Activated CD8-positive, alpha-beta T cell treated with anti-CD3 and anti-CD28 coated beads for 36 hours (primary cell): ENCODE results near the gene NCOA7. TPM values are rescaled to one million over a fixed set of nuclear protein-coding genes. Genes with fewer than 3 reads are reported as not detected.

ENCODE experiments used
- ATAC-seq: fragments of 200-7000 bp; cut with Tn5 transposase; one replicate; pipeline ENCODE4 v1.10.0; 2021; ENCODE audit warnings: mild to moderate bottlenecking, moderate library complexity
- CTCF ChIA-PET: fragments of 350-600 bp; sonication (Branson Sonifier 250); formaldehyde crosslinking; loops from one replicate; lab custom pipeline; 2021; ENCODE audit warnings: antibody characterized with exemption; lab: Charles Lee
- POLR2A ChIA-PET: fragments of 350-600 bp; sonication (Branson Sonifier 250); formaldehyde crosslinking; loops from one replicate; lab custom pipeline; 2021; ENCODE audit warnings: antibody characterized with exemption; lab: Charles Lee
- DNase-seq: peaks from one replicate; pipeline ENCODE4 v3.0.0-alpha.2; 2020
- H3K27ac Mint-ChIP-seq: one replicate; pipeline ENCODE4 v1.8.0; 2021; ENCODE audit warnings: mild to moderate bottlenecking, mixed read lengths
- H3K27me3 Mint-ChIP-seq: one replicate; pipeline ENCODE4 v1.8.0; 2021; ENCODE audit warnings: mixed read lengths
- H3K36me3 Mint-ChIP-seq: one replicate; pipeline ENCODE4 v1.8.0; 2021; ENCODE audit warnings: low read depth, mixed read lengths
- H3K4me1 Mint-ChIP-seq: one replicate; pipeline ENCODE4 v1.8.0; 2021; ENCODE audit warnings: low read depth, mixed read lengths
- H3K4me3 Mint-ChIP-seq: one replicate; pipeline ENCODE4 v1.8.0; 2021; ENCODE audit warnings: mild to moderate bottlenecking, moderate library complexity, mixed read lengths
- H3K9me3 Mint-ChIP-seq: one replicate; pipeline ENCODE4 v1.8.0; 2021; ENCODE audit warnings: mixed read lengths
- CTCF ChIP-seq: fragments of 200-600 bp; IDR thresholded peaks from one replicate; pipeline ENCODE4 v1.8.0; 2022; ENCODE audit warnings: antibody characterized with exemption, mild to moderate bottlenecking
- intact Hi-C: fragments of 100-400 bp; cut with micrococcal nuclease; formaldehyde crosslinking; loops from one replicate; pipeline ENCODE4 v1.10.0; 2022
- total RNA-seq, 2 experiments: library from RNA; stranded (reverse); gene quantifications; one replicate each; pipeline ENCODE4 v1.2.3, GENCODE V29; 2021

The NCOA7 gene
- total RNA-seq, 2 experiments from 2014 or later = 43.4 to 44.9 TPM

GRCh38 chr6:125859727-125860126 lies 69.0 kb downstream of the NCOA7 start:
- peaks cover 11% of the 10 kb centered on the region for H3K36me3 Mint-ChIP-seq

GRCh38 chr6:125863023-125863422 lies 72.3 kb downstream of the NCOA7 start:
- H3K9me3 Mint-ChIP-seq = no peaks in the 10 kb centered on the region
- ChIA-PET POLR2A (no interaction called here), CTCF (interaction anchor here (0.9 to 2.3 kb wide), 4 partner anchors 26 to 111 kb away, joined by 3 to 8 read pairs (median 4); partner anchors contain the start of gene NCOA7)
- H3K4me1 Mint-ChIP-seq = peaks cover 5% of the 10 kb centered on the region
- peaks cover 2% of the 10 kb centered on the region for H3K36me3 Mint-ChIP-seq
- no peak overlapping the region for H3K4me3 Mint-ChIP-seq
- H3K27me3 Mint-ChIP-seq = no peaks in the 10 kb centered on the region
- ATAC-seq (no peak), DNase-seq (no peak)
- intact Hi-C loops = no loop called here
- no peak overlapping the region for H3K27ac Mint-ChIP-seq
- no peak for TF ChIP-seq CTCF

More at GRCh38 chr6:125859727-125860126, 69.0 kb downstream of the NCOA7 start:
- Mint-ChIP-seq H3K9me3 (no peaks in the 10 kb centered on the region), H3K27me3 (no peaks in the 10 kb centered on the region), H3K27ac (no peak overlapping the region), H3K4me1 (peaks cover 5% of the 10 kb centered on the region), H3K4me3 (no peak overlapping the region)
- no peak for TF ChIP-seq CTCF
- ChIA-PET CTCF (no interaction called here), POLR2A (no interaction called here)
- intact Hi-C loops = no loop called here
- DNase-seq (no peak), ATAC-seq (no peak)

- POLR2A ChIA-PET = no interaction called here
- DNase-seq (no peak), ATAC-seq (no peak)
- CTCF ChIA-PET = no interaction called here
- Mint-ChIP-seq H3K36me3 (peaks cover 3% of the 10 kb centered on the region), H3K4me1 (peaks cover 2% of the 10 kb centered on the region), H3K27ac (no peak overlapping the region), H3K9me3 (no peaks in the 10 kb centered on the region), H3K27me3 (no peaks in the 10 kb centered on the region), H3K4me3 (no peak overlapping the region)
- TF ChIP-seq CTCF = no peak
- intact Hi-C loops = no loop called here
These were observed 74.3 kb downstream of the NCOA7 start for GRCh38 chr6:125865015-125865414.

DNA sequence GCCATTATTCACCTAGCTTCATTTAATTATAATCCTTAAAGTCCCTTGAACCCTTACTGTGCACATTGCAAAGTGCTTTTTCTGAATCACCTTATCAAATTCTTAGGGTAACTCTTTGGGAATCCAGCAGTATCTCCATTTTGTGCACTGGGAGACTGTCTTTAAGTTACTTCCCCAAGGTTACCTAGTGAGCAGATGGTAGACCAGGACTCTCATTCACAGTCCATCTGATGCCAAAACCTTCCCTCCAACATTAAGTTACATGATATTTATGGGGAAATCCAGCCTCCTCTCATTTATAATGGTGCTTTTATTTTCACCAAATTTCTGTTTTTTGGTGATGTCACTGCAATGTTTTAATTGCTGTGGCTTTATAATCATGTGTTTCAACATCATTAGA lies 75.7 kb downstream of the NCOA7 start:
- POLR2A ChIA-PET = no interaction called here
- ATAC-seq (no peak), DNase-seq (no peak)
- Mint-ChIP-seq H3K27ac (no peak overlapping the region), H3K4me1 (peaks cover 2% of the 10 kb centered on the region), H3K27me3 (no peaks in the 10 kb centered on the region), H3K9me3 (no peaks in the 10 kb centered on the region), H3K4me3 (no peak overlapping the region), H3K36me3 (peaks cover 9% of the 10 kb centered on the region)
- CTCF ChIA-PET = no interaction called here
- no peak for TF ChIP-seq CTCF
- intact Hi-C loops = no loop called here

GRCh38 chr6:125867483-125867942 lies 76.8 kb downstream of the NCOA7 start:
- intact Hi-C loops = no loop called here
- H3K4me3 Mint-ChIP-seq = no peak overlapping the region
- no peak overlapping the region for H3K27ac Mint-ChIP-seq
- ATAC-seq (no peak), DNase-seq (no peak)
- H3K27me3 Mint-ChIP-seq = no peaks in the 10 kb centered on the region
- H3K36me3 Mint-ChIP-seq = peaks cover 9% of the 10 kb centered on the region
- ChIA-PET POLR2A (no interaction called here), CTCF (interaction anchor here (0.6 kb wide), 1 partner anchor 126 kb away, joined by 3 read pairs; no protein-coding TSS in a partner anchor)
- peaks cover 2% of the 10 kb centered on the region for H3K4me1 Mint-ChIP-seq
- no peaks in the 10 kb centered on the region for H3K9me3 Mint-ChIP-seq
- TF ChIP-seq CTCF = no peak
